OCI-LY7 (cell line): ENCODE results near the gene SLC18A2. TPM values are rescaled to one million over a fixed set of nuclear protein-coding genes. Genes with fewer than 3 reads are reported as not detected.

ENCODE experiments used
- BruUV-seq: library from RNA; stranded (reverse); fragments of 400-500 nt; replicated peaks from 2 replicates; lab custom pipeline; 2021; lab: Mats Ljungman, UMichigan
- CTCF ChIA-PET: fragments of 300-600 bp; sonication (Branson Sonifier 250); formaldehyde crosslinking; loops from one replicate; lab custom pipeline; 2022; ENCODE audit warnings: antibody characterized with exemption; ENCODE audit not compliant: unreplicated experiment; lab: Charles Lee
- POLR2A ChIA-PET: fragments of 300-600 bp; sonication (Branson Sonifier 250); formaldehyde crosslinking; loops from one replicate; lab custom pipeline; 2022; ENCODE audit warnings: antibody characterized with exemption; lab: Charles Lee
- DNase-seq: peaks from one replicate; pipeline ENCODE4 v3.0.0-alpha.2; 2015; ENCODE audit warnings: low spot score
- H2AFZ ChIP-seq: fragments of 200-600 bp; sonication (generic), shearing (Covaris generic); 2 replicates; pipeline ENCODE4 v1.6.1; 2014; ENCODE audit warnings: mild to moderate bottlenecking, antibody characterized with exemption, low read length, moderate library complexity
- H3K27ac ChIP-seq: fragments of 200-600 bp; sonication (generic); 2 replicates; pipeline ENCODE4 v1.5.1; 2014; ENCODE audit warnings: mixed run types, low read depth, mild to moderate bottlenecking, moderate library complexity, low read length, inconsistent platforms; ENCODE audit not compliant: poor library complexity, severe bottlenecking
- H3K36me3 ChIP-seq: fragments of 200-600 bp; sonication (generic); 2 replicates; pipeline ENCODE4 v1.6.1; 2014; ENCODE audit warnings: mild to moderate bottlenecking, antibody characterized with exemption, low read length, moderate library complexity, mixed read lengths; ENCODE audit not compliant: insufficient read depth
- H3K4me1 ChIP-seq: fragments of 200-600 bp; sonication (generic); 2 replicates; pipeline ENCODE4 v1.5.1; 2014; ENCODE audit warnings: mild to moderate bottlenecking, low read length; ENCODE audit not compliant: insufficient read depth, poor library complexity, severe bottlenecking
- H3K4me2 ChIP-seq: fragments of 200-600 bp; sonication (generic); 2 replicates; pipeline ENCODE4 v1.6.1; 2014; ENCODE audit warnings: mild to moderate bottlenecking, low read length
- H3K4me3 ChIP-seq: fragments of 200-600 bp; sonication (generic); 2 replicates; pipeline ENCODE4 v1.5.1; 2014; ENCODE audit warnings: mild to moderate bottlenecking, low read depth, low read length; ENCODE audit not compliant: poor library complexity, severe bottlenecking
- H3K79me2 ChIP-seq: fragments of 200-600 bp; sonication (generic); 2 replicates; pipeline ENCODE4 v1.6.1; 2016; ENCODE audit warnings: low read depth, mild to moderate bottlenecking, low read length, moderate library complexity, mixed read lengths; ENCODE audit not compliant: insufficient read depth
- H3K9me2 ChIP-seq: fragments of 200-600 bp; sonication (generic); 2 replicates; pipeline ENCODE4 v1.6.1; 2016; ENCODE audit warnings: mild to moderate bottlenecking, low read length, mixed read lengths; ENCODE audit not compliant: insufficient read depth
- H3K9me3 ChIP-seq: fragments of 200-600 bp; sonication (generic); 2 replicates; pipeline ENCODE4 v1.6.1; 2014; ENCODE audit warnings: mild to moderate bottlenecking, mixed run types, low read length, mixed read lengths
- H4K20me1 ChIP-seq: fragments of 200-600 bp; sonication (generic); 2 replicates; pipeline ENCODE4 v1.6.1; 2014; ENCODE audit warnings: mild to moderate bottlenecking, antibody characterized with exemption, low read length, moderate library complexity, mixed read lengths; ENCODE audit not compliant: insufficient read depth
- CTCF ChIP-seq: fragments of 200-600 bp; sonication (generic); conservative IDR thresholded peaks from 2 replicates; pipeline ENCODE4 v1.5.1; 2014; ENCODE audit warnings: mild to moderate bottlenecking, antibody characterized with exemption, low read length, moderate library complexity, mixed read lengths
- EZH2phosphoT487 ChIP-seq: fragments of 200-600 bp; sonication (generic); IDR thresholded peaks from 2 replicates; pipeline ENCODE4 v1.6.1; 2018; ENCODE audit warnings: low read depth, borderline replicate concordance, mild to moderate bottlenecking, mixed run types, antibody characterized with exemption, low read length, moderate library complexity, mixed read lengths
- intact Hi-C: fragments of 100-400 bp; cut with micrococcal nuclease; formaldehyde crosslinking; loops from one replicate; pipeline ENCODE4 v1.10.0; 2022; ENCODE audit not compliant: unreplicated experiment
- total RNA-seq, 2 experiments: library from RNA; depleted of rRNA in 1 of 2; stranded (reverse); fragments of >200 nt in 1 of 2; shearing (Covaris generic) in 1 of 2; gene quantifications; 2 replicates each; pipeline ENCODE4 v1.2.3, GENCODE V29; 2014 to 2022

The SLC18A2 gene
- total RNA-seq, 2 experiments from 2014 or later: not detected

DNA sequence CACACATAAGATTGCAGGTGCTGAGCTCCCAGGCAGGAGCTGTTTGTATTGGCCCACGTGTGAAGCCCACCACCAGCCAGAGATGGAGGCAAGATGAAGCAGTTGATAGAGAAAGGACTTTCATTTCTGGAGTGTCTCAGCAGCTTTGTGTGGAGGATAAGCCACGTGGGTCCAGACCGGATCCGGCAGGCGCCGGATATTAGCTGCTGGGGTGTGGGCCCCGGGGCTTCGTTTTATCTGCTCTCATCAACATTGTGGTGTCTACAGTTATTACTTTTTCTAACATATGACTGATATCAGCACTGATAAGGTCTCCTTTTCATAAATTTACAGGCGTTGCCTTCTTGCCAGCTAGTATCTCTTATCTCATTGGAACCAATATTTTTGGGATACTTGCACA, 25.5 kb downstream of the SLC18A2 start:
- DNase-seq: no peak
- Histone ChIP-seq H4K20me1 (no peaks in the 10 kb centered on the region), H3K4me3 (no peak overlapping the region), H2AFZ (no peak overlapping the region), H3K27ac (no peak overlapping the region), H3K79me2 (no peaks in the 10 kb centered on the region), H3K4me1 (no peaks in the 10 kb centered on the region), H3K9me3 (no peaks in the 10 kb centered on the region), H3K4me2 (no peak overlapping the region), H3K9me2 (no peaks in the 10 kb centered on the region), H3K36me3 (no peaks in the 10 kb centered on the region)
- ChIA-PET CTCF (no interaction called here), POLR2A (no interaction called here)
- no TSS peak for BruUV-seq
- intact Hi-C loops: no loop called here
- no peak for TF ChIP-seq CTCF
- TF ChIP-seq EZH2phosphoT487: no peak

DNA sequence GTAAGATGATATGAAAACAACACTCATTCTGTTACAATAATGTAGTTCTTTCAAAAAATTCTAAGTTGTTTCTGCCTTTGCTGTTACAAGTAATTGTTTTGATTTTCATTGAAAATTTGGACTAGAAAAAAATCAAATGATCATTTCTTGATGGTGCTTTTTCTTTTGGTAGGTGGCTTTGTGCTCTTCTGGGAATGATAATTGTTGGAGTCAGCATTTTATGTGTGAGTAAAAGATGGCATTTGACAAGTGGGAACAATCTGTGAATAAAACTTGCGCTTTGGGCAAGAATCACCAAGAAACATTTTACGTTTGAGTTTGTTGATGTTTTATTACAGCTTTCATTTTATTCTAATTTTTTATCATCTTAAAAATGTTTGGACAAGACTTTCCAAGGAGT, 25.9 kb downstream of the SLC18A2 start:
- CTCF ChIA-PET: no interaction called here
- DNase-seq: no peak
- intact Hi-C loops: no loop called here
- no peak for TF ChIP-seq EZH2phosphoT487
- TF ChIP-seq CTCF: no peak
- Histone ChIP-seq H2AFZ (no peak overlapping the region), H3K4me2 (no peak overlapping the region), H3K4me1 (no peaks in the 10 kb centered on the region), H3K27ac (no peak overlapping the region), H3K36me3 (no peaks in the 10 kb centered on the region), H3K4me3 (no peak overlapping the region), H3K9me3 (no peaks in the 10 kb centered on the region), H3K9me2 (no peaks in the 10 kb centered on the region), H4K20me1 (no peaks in the 10 kb centered on the region), H3K79me2 (no peaks in the 10 kb centered on the region)
- no TSS peak for BruUV-seq
- POLR2A ChIA-PET: no interaction called here

GRCh38 chr10:117268258-117268657, 27.3 kb downstream of the SLC18A2 start:
- H3K36me3 ChIP-seq: no peaks in the 10 kb centered on the region
- no peak overlapping the region for H3K4me3 ChIP-seq
- H3K4me2 ChIP-seq: no peak overlapping the region
- no peaks in the 10 kb centered on the region for H3K79me2 ChIP-seq
- no peak for TF ChIP-seq CTCF
- no peak for TF ChIP-seq EZH2phosphoT487
- H4K20me1 ChIP-seq: no peaks in the 10 kb centered on the region
- CTCF ChIA-PET: no interaction called here
- intact Hi-C loops: no loop called here
- no peaks in the 10 kb centered on the region for H3K9me2 ChIP-seq
- H3K4me1 ChIP-seq: no peaks in the 10 kb centered on the region
- no TSS peak for BruUV-seq
- H3K9me3 ChIP-seq: no peaks in the 10 kb centered on the region
- DNase-seq: no peak
- H3K27ac ChIP-seq: no peak overlapping the region
- H2AFZ ChIP-seq: no peak overlapping the region
- POLR2A ChIA-PET: no interaction called here
